Activated T-cell treated with anti-CD3 and anti-CD28 coated beads for 4 hours (primary cell): Measurements from ENCODE around the gene RMDN3.

Source experiments
- DNase-seq: peaks from one replicate; pipeline ENCODE4 v3.0.0-alpha.2; 2020

The RMDN3 gene

GRCh38 chr15:40688932-40689799 is 65.9 kb downstream of the RMDN3 start:
- DNase-seq = no peak
